ENCODE measurements around the gene RBMS1.

GRCh38 chr2:160394153-160394552 lies 99.5 kb downstream of the RBMS1 start:
- no peak for TF ChIP-seq POLR2AphosphoS5 (IDR thresholded peaks at IDR 0.05; ENCODE audit: low read depth)
- no peak for TF ChIP-seq CTCF (conservative IDR thresholded peaks at IDR 0.05; ENCODE audit: low read depth in 2 of 2)
- no peak for TF ChIP-seq REST (IDR thresholded peaks at IDR 0.05; ENCODE audit: unreplicated experiment)

Measured in GM23338 (cell line).